HL-60 (cell line): ENCODE results near the gene ALK.

Experiments used
- SPI1 ChIP-seq: IDR thresholded peaks from 2 replicates; pipeline ENCODE4 v1.6.1; 2012; ENCODE audit warnings: low read depth, mild to moderate bottlenecking, borderline replicate concordance
- TF ChIP-seq, protein P1 (sequence below): IDR thresholded peaks from one replicate; pipeline ENCODE4 v1.5.1; 2011; ENCODE audit warnings: low read length, control low read depth, inconsistent platforms; ENCODE audit not compliant: insufficient read depth

DNA sequence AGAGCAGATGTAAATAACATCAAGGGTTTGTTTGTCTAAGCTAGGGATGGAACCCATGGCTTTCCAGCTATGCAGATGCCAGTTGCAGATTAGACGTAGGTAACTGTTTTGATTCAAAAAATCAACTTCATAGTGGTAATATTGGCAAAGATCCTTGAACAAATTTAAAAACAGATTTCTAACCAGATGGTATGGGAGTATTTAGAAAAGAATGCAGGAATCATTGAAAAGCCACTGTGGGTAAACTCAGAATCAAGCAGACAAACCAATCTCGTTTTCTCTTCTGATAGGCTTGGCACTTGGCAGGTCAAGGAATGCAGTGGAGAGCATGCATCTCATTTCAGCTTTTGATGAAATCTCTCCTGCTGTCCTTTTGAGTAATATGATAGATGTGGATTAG lies 428.7 kb downstream of the ALK start:
- no peak for TF ChIP-seq SPI1
- TF ChIP-seq, protein P1, sequence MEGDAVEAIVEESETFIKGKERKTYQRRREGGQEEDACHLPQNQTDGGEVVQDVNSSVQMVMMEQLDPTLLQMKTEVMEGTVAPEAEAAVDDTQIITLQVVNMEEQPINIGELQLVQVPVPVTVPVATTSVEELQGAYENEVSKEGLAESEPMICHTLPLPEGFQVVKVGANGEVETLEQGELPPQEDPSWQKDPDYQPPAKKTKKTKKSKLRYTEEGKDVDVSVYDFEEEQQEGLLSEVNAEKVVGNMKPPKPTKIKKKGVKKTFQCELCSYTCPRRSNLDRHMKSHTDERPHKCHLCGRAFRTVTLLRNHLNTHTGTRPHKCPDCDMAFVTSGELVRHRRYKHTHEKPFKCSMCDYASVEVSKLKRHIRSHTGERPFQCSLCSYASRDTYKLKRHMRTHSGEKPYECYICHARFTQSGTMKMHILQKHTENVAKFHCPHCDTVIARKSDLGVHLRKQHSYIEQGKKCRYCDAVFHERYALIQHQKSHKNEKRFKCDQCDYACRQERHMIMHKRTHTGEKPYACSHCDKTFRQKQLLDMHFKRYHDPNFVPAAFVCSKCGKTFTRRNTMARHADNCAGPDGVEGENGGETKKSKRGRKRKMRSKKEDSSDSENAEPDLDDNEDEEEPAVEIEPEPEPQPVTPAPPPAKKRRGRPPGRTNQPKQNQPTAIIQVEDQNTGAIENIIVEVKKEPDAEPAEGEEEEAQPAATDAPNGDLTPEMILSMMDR: no peak
